Measurements from ENCODE around the gene PARP16. TPM values are rescaled to one million over a fixed set of nuclear protein-coding genes. Genes with fewer than 3 reads are reported as not detected.
"Not testable (repeated sequence)": the region's sequence is repeated elsewhere in the genome, so short reads cannot be mapped to it uniquely, and the experiment has no call there.

Gene PARP16
- total RNA-seq, 3 donors from 2014 or later = 10.5 to 14.1 (median 10.9) TPM

DNA sequence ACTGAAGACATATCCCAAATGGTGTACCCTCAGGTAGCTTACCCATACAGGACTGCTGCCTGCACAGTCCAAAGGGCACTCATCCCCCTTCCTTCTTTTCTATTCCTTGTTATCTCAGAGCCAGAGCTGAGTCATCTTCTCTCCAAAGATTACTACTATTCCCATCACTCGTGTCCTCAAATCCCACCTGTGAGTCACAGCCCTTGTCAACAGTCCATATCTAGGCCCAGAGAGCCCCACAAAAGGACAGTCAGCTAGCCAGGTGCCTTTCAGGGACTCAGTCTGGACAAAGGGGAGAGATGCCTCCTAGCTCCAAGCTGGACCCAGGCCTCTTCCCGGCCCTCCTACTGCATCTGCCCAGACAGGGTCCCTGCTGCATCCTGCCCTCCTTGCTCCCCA lies 11.0 kb downstream of the PARP16 start:
- Mint-ChIP-seq H3K36me3 (ENCODE audit: insufficient read depth) (peaks cover 8% of the 10 kb centered on the region), H3K9me3 (no peaks in the 10 kb centered on the region), H3K4me3 (no peak overlapping the region), H3K4me1 (ENCODE audit: low read depth) (peaks cover 32% of the 10 kb centered on the region), H3K27me3 (ENCODE audit: low read depth) (no peaks in the 10 kb centered on the region)
- DNase-seq (no peak), ATAC-seq (peak in 1 of 2 donors; percentile 21)

DNA sequence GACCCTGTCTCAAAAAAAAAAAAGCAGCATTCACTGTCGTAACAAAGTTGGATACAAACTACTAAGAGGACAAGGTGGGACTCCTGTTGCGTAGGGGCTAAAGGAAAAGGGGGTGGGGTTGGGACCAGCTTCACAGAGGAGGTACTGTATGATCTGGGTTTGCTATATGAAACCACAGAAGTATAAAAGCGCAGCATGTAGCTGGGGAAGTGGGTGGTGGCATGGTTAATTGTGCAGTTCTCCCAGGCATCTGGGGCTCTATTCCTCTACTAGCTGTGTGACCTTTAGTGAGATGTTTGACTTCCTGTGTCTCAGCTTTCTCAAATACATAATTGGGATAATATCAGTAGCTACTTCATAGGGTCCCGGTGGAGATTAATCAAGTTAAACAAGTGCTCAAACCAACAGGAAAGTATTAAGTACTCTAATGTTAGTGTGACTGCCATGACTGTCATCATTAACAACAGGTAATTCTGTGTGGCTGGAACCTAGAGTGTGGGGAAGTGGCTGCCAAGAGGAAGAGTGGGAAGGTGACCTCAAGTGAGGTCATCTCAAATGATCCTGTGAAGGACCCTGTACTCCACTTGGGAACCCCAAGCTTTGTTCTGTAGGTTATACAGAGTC lies 11.5 kb downstream of the PARP16 start:
- DNase-seq = no peak
- H3K27me3 Mint-ChIP-seq (ENCODE audit: low read depth) = no peaks in the 10 kb centered on the region

DNA sequence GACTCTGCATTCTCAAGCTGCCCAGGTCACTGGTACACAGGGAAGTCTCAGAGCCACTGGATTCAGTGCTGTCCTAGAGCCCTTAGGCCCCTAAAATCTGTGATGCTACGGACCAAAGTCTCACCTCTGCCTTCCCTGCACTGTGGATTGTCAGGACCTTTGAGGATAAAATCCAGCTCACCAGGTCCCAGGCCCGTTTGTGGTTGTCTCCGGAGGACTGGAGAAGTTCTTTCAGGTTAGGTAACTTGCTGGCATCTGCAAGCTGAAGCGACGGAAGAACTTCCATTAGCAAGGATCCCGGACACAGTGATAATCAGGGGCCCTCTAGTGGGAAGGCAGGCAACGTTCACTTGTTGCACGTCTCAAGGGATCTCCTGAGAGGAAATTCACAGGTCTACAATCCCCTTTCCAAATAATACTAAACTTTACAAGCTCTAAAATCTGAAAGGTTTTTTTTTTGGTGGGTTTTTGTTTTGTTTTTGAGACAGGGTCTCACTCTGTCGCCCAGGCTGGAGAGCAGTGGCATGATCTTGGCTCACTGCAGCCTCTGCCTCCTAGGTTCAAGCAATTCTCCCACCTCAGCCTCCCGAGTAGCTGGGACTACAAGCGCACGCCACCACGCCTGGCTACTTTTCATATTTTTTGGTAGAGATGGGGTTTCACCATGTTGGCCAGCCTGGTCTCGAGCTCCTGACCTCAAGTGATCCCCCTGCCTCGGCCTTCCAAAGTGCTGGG lies 15.7 kb downstream of the PARP16 start:
- Mint-ChIP-seq H3K36me3 (ENCODE audit: insufficient read depth) (peaks cover 19% of the 10 kb centered on the region), H3K4me1 (ENCODE audit: low read depth) (peaks cover 14% of the 10 kb centered on the region)
- not testable (repeated sequence) for DNase-seq; H3K4me3 Mint-ChIP-seq; H3K27me3 Mint-ChIP-seq (ENCODE audit: low read depth); ATAC-seq; H3K9me3 Mint-ChIP-seq

More for the DNA sequence above, 11.5 kb downstream of the PARP16 start:
- peak in 1 of 2 donors; percentile 21 for ATAC-seq
- no peak overlapping the region for H3K4me3 Mint-ChIP-seq
- H3K4me1 Mint-ChIP-seq (ENCODE audit: low read depth) = peaks cover 32% of the 10 kb centered on the region
- H3K36me3 Mint-ChIP-seq (ENCODE audit: insufficient read depth) = peaks cover 10% of the 10 kb centered on the region
- no peaks in the 10 kb centered on the region for H3K9me3 Mint-ChIP-seq

DNA sequence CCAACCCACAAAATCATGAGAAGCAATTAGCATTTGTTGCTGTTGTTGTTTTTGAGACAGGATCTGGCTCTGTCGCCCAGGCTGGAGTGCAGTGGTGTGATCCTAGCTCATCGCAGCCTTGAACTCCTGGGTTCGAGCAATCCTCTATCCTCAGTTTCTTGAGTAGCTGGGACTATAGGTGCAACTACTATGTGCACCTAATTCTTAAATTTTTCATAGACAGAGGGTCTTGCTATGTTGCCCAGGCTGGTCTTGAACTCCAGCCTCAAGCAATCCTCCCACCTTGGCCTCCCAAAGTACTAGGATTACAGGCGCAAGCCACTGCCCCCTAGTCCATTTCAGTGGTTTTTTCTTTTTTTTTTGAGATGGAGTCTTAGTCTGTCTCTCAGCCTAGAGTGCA lies 18.3 kb downstream of the PARP16 start:
- H3K27me3 Mint-ChIP-seq (ENCODE audit: low read depth) = no peaks in the 10 kb centered on the region
- ATAC-seq = no peak
- no peak for DNase-seq
- no peaks in the 10 kb centered on the region for H3K9me3 Mint-ChIP-seq
- peaks cover 21% of the 10 kb centered on the region for H3K36me3 Mint-ChIP-seq (ENCODE audit: insufficient read depth)
- H3K4me3 Mint-ChIP-seq = no peak overlapping the region
- H3K4me1 Mint-ChIP-seq (ENCODE audit: low read depth) = no peaks in the 10 kb centered on the region

DNA sequence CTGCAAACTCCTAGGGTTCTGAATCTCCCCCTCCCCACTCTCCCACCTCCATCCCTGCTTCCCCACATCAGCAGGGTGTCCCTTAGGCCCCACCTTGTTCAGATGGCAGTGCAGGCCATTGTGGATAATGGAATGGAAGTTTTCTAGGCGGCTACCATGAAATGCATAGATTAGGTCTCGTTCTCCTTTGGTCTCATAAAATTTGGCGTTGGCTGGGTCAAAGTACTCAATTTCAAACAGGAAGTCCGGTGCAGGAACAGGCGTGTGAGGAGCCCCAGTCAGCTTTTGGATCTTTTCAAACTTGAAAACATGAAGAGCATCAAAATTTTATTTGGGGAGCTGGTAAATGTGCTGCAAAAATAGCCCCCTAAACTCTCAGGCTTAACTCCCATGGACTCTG lies 20.2 kb downstream of the PARP16 start:
- H3K9me3 Mint-ChIP-seq = no peaks in the 10 kb centered on the region
- DNase-seq (no peak), ATAC-seq (no peak)
- H3K36me3 Mint-ChIP-seq (ENCODE audit: insufficient read depth) = peaks cover 35% of the 10 kb centered on the region
- no peak overlapping the region for H3K4me3 Mint-ChIP-seq
- no peaks in the 10 kb centered on the region for H3K27me3 Mint-ChIP-seq (ENCODE audit: low read depth)
- H3K4me1 Mint-ChIP-seq (ENCODE audit: low read depth) = no peaks in the 10 kb centered on the region

DNA sequence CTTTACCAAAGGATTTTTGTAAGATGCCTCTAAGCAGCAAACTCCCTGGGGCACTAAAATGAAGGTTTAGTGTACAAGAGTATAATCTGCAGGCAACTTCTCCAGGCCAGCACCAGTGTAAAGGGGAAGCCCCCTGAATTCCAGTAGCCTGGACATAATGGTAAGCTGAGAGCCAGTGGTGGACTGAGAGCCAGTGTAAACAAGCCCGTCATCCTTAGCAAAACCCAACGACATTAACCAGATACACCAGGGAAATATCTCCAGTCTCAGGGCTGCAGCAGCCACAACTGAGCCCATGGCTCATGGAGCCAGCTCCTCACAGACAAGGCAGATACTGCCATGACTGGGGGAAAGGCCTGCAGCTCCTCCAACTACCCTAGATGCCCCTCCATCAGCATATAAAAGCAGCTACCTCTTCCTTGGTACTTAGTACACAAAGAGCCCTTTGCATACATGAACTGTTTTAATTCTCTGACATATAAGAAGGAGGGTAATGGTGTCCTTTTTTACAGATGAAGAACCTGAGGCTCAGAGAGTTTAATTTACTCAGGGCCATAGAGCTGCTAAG lies 21.7 kb downstream of the PARP16 start:
- DNase-seq (no peak), ATAC-seq (no peak)
- no peaks in the 10 kb centered on the region for H3K9me3 Mint-ChIP-seq
- H3K36me3 Mint-ChIP-seq (ENCODE audit: insufficient read depth) = peaks cover 43% of the 10 kb centered on the region
- H3K4me1 Mint-ChIP-seq (ENCODE audit: low read depth) = no peaks in the 10 kb centered on the region
- H3K27me3 Mint-ChIP-seq (ENCODE audit: low read depth) = no peaks in the 10 kb centered on the region
- no peak overlapping the region for H3K4me3 Mint-ChIP-seq

DNA sequence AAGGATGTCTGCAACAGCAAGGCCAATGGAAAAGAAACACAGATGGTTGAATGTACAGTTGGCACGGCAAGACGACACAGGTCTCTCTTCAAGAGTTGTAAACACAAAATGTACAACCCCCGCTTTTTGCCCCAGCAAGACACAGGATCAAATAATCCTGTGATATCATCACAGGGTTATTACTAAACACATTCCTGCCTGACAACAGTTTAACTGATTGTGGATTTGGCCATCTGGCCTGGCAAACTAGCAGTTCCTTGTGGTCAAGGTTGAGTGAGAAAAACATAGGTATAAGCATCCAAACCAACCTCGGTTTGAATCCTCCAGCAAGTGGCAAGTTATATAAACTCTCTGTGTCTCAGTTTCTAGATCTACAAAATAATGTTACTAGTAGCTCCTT lies 23.4 kb downstream of the PARP16 start:
- no peak overlapping the region for H3K4me3 Mint-ChIP-seq
- no peaks in the 10 kb centered on the region for H3K9me3 Mint-ChIP-seq
- no peak for ATAC-seq
- no peak for DNase-seq
- H3K27me3 Mint-ChIP-seq (ENCODE audit: low read depth) = no peaks in the 10 kb centered on the region
- H3K4me1 Mint-ChIP-seq (ENCODE audit: low read depth) = no peaks in the 10 kb centered on the region
- peaks cover 49% of the 10 kb centered on the region for H3K36me3 Mint-ChIP-seq (ENCODE audit: insufficient read depth)

DNA sequence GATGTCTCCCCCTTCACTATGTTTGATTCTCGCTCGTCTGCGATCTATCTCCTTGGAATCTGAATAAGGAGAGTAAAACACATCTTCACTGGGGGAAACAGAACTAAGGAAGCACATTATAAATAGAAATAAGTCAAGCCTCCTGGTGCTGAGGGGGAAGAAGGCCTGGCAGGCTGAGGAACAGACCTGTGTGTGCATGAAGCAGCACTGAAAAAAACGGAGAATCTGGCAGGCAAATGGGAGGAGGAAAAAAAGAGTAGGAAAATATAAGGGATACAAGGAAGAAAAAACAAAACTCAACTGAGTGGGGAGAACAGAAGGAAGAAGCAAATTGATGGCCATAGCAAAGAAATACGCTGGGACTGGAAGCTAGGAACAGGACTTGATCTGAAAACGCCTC lies 25.7 kb downstream of the PARP16 start:
- Mint-ChIP-seq H3K4me3 (no peak overlapping the region), H3K4me1 (ENCODE audit: low read depth) (no peaks in the 10 kb centered on the region), H3K9me3 (no peaks in the 10 kb centered on the region), H3K27me3 (ENCODE audit: low read depth) (no peaks in the 10 kb centered on the region), H3K36me3 (ENCODE audit: insufficient read depth) (peaks cover 46% of the 10 kb centered on the region)
- no peak for ATAC-seq
- no peak for DNase-seq

DNA sequence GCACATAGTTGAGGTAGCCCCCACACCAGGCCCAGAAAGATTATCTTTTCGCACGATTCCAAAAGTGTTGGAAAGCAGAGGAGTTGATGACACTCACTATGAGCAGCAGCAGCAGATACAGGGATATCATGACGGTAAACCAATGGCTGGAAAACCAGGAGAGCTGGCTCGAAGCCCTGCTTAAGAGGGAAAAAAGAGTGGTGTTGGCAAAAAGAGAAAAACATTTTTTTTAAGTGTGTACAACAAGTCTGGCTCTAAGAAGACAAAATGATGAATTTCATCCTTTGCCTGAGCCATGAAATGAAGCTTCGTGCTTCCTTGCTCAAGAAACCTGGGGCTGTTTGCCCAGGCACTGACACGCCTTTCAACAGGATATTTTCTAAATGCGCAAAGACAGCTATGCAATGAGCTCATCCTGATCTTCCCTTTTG lies 27.3 kb downstream of the PARP16 start:
- peaks cover 44% of the 10 kb centered on the region for H3K36me3 Mint-ChIP-seq (ENCODE audit: insufficient read depth)
- H3K9me3 Mint-ChIP-seq = no peaks in the 10 kb centered on the region
- no peaks in the 10 kb centered on the region for H3K4me1 Mint-ChIP-seq (ENCODE audit: low read depth)
- H3K4me3 Mint-ChIP-seq = no peak overlapping the region
- H3K27me3 Mint-ChIP-seq (ENCODE audit: low read depth) = no peaks in the 10 kb centered on the region
- ATAC-seq (no peak), DNase-seq (no peak)

DNA sequence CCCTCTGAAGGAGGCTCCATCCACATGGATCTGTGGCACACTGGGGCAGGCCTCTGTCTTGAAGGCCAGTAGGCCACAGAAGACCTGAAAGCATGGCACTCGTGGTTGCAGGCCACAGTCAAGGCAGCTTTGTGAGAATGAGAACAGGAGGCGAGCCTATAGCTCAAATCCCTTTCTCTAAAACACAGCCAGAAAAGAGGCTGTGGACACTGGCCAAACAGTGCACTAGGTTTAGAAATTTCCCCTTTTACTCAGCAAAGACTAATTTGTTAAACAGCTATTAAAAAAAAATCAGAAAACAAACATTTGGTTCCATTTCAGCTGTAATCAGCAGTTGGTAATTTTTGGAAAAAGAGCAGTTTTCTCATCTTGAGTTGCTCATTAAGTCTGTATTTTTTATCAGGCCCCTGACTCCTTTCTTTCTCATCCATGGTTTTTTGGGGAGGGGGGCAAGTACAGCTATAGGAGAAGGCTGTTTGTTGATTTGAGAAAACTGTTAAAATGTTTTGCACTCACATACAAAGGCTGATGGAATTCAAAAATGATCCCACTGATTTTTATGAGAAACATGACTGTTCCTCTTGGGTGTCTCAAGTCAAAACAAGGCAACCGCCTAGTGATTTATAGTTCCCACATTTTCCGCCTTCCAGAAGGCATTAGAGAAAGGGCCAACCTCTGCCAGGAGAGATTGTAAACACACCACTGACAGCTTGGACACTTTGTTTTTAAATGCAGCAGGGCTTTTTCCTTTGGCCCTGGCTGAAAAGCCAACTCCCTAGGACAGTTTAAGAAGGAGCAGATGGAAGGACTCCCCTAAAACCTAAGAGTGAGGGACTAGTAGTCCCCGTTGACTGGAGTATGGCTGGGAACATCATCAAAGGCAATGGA lies 28.1 kb downstream of the PARP16 start:
- H3K36me3 Mint-ChIP-seq (ENCODE audit: insufficient read depth) = peaks cover 46% of the 10 kb centered on the region
- no peaks in the 10 kb centered on the region for H3K27me3 Mint-ChIP-seq (ENCODE audit: low read depth)
- DNase-seq = no peak
- H3K9me3 Mint-ChIP-seq = no peaks in the 10 kb centered on the region
- ATAC-seq = no peak
- no peaks in the 10 kb centered on the region for H3K4me1 Mint-ChIP-seq (ENCODE audit: low read depth)
- H3K4me3 Mint-ChIP-seq = no peak overlapping the region

DNA sequence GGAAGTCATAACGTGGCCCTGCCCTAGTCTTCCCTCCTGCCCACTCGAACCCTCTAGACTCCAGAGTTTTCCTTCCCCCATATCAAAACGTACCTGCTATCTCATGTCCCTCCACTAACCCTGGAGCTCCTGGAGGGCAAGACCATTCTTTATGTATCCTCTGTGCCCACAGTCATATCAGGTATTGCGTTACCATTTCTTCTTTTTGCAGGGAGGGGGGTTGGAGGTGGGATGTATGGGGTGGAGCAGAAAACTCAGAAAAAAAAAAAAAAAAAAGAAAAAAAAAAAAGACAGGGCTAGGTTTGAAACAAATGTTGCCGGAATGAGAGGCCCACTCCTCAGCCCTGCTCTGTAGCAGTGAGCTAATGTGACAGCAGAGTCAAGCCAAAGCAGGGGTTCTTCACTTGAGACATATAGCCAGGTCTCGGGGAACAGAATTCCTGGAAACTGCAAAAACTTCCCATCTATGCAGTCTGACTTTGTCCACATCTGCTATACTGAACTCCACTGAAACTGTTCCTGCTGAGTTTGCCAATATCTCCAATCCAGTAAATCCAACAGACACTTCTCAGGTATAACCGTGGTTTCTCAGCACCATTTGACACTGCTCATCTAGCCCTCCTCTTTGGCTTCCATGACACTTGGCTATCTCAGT lies 31.1 kb downstream of the PARP16 start:
- H3K36me3 Mint-ChIP-seq (ENCODE audit: insufficient read depth) = peaks cover 28% of the 10 kb centered on the region

DNA sequence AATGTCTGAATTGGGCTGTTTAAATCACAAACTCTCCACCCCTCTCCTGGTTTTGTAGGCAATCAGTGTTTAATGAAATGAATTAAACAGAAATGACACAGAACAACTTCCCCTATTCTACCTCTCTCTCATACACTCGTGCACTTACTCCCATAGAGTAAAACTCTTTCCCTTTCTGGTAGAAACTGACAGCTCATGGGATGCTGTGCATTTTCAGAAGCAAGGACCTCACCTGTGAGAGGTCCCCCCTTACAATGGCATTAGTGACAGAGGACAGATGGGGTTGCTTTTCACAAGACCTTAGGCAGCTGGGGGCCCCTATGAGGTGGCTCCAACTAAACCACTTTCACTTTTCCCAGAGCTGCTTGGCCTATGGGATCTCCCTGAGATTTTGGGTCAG lies 31.9 kb downstream of the PARP16 start:
- Mint-ChIP-seq H3K27me3 (ENCODE audit: low read depth) (no peaks in the 10 kb centered on the region), H3K4me1 (ENCODE audit: low read depth) (peaks cover 6% of the 10 kb centered on the region), H3K36me3 (ENCODE audit: insufficient read depth) (peaks cover 21% of the 10 kb centered on the region), H3K9me3 (no peaks in the 10 kb centered on the region), H3K4me3 (no peak overlapping the region)
- ATAC-seq (no peak), DNase-seq (no peak)

More for the DNA sequence above, 31.1 kb downstream of the PARP16 start:
- H3K4me1 Mint-ChIP-seq (ENCODE audit: low read depth) = peaks cover under 1% of the 10 kb centered on the region
- no peak overlapping the region for H3K4me3 Mint-ChIP-seq
- no peak for ATAC-seq
- no peaks in the 10 kb centered on the region for H3K27me3 Mint-ChIP-seq (ENCODE audit: low read depth)
- no peaks in the 10 kb centered on the region for H3K9me3 Mint-ChIP-seq
- DNase-seq = no peak

DNA sequence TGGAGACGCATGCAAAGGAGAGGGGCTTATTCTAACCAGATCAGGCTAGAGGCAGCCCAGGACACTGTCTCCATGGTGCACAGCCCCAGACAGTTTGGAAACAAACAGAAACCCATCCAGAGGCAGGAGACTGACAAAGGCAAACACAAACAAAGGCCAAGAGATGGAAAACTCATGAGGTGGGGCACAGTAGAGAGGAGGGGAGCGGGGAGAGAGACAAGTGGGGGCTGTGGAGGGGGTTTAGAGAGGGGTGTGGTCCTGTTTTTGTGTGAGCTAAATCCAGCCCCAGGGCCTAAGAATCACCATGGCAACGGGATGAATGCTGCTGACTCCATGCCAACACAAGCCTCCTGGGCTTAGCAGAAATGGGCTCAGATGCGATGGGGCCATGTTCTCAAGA lies 32.3 kb downstream of the PARP16 start:
- Mint-ChIP-seq H3K36me3 (ENCODE audit: insufficient read depth) (peaks cover 19% of the 10 kb centered on the region), H3K27me3 (ENCODE audit: low read depth) (no peaks in the 10 kb centered on the region), H3K4me1 (ENCODE audit: low read depth) (peaks cover 10% of the 10 kb centered on the region), H3K9me3 (no peaks in the 10 kb centered on the region), H3K4me3 (no peak overlapping the region)
- ATAC-seq = no peak
- no peak for DNase-seq

DNA sequence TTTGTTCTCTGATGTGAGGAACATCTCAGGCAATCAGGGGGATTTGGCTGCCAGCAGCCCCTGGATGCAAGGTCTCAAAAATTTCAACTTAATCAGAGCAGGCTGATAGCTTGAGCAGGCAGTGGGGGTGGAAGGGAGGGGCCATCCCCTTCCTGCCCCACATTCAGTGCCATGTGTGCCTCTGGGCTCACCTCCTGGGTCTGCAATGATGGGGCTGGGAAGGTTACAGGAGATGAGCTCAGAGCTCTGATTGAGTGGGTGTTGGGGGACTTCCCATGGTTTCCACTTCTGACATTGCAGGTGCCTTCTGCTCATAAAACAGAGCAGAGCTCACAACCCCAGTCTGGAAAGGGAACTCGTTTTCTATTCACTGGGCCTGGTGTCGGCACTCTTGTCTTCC lies 37.0 kb downstream of the PARP16 start:
- Mint-ChIP-seq H3K27me3 (ENCODE audit: low read depth) (no peaks in the 10 kb centered on the region), H3K4me1 (ENCODE audit: low read depth) (peaks cover 11% of the 10 kb centered on the region), H3K36me3 (ENCODE audit: insufficient read depth) (peaks cover 15% of the 10 kb centered on the region), H3K9me3 (no peaks in the 10 kb centered on the region), H3K4me3 (no peak overlapping the region)
- peak; percentile 41 for DNase-seq
- peak; percentile 99 to 100 for ATAC-seq
